Measurements from ENCODE around the gene ANKRD63.

ANKRD63 gene

DNA sequence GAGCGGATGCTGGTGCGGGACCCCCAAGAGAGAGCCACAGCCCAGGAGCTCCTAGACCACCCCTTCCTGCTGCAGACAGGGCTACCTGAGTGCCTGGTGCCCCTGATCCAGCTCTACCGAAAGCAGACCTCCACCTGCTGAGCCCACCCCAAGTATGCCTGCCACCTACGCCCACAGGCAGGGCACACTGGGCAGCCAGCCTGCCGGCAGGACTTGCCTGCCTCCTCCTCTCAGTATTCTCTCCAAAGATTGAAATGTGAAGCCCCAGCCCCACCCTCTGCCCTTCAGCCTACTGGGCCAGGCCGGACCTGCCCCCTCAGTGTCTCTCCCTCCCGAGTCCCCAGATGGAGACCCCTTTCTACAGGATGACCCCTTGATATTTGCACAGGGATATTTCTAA is 6.9 kb downstream of the ANKRD63 start:
- no peak for ATAC-seq
- TF ChIP-seq CSDC2 (CRISPR knock-in tag; IDR thresholded peaks at IDR 0.05) (no peak), BACH2 (CRISPR knock-in tag; IDR thresholded peaks at IDR 0.05; ENCODE audit: borderline replicate concordance) (no peak), TOX (CRISPR knock-in tag; IDR thresholded peaks at IDR 0.05; ENCODE audit: borderline replicate concordance) (no peak), ZFP30 (CRISPR knock-in tag; IDR thresholded peaks at IDR 0.05) (no peak), ISL1 (CRISPR knock-in tag; IDR thresholded peaks at IDR 0.05) (no peak), ZNF70 (CRISPR knock-in tag; IDR thresholded peaks at IDR 0.05) (no peak)
- TF ChIP-seq, protein P1, sequence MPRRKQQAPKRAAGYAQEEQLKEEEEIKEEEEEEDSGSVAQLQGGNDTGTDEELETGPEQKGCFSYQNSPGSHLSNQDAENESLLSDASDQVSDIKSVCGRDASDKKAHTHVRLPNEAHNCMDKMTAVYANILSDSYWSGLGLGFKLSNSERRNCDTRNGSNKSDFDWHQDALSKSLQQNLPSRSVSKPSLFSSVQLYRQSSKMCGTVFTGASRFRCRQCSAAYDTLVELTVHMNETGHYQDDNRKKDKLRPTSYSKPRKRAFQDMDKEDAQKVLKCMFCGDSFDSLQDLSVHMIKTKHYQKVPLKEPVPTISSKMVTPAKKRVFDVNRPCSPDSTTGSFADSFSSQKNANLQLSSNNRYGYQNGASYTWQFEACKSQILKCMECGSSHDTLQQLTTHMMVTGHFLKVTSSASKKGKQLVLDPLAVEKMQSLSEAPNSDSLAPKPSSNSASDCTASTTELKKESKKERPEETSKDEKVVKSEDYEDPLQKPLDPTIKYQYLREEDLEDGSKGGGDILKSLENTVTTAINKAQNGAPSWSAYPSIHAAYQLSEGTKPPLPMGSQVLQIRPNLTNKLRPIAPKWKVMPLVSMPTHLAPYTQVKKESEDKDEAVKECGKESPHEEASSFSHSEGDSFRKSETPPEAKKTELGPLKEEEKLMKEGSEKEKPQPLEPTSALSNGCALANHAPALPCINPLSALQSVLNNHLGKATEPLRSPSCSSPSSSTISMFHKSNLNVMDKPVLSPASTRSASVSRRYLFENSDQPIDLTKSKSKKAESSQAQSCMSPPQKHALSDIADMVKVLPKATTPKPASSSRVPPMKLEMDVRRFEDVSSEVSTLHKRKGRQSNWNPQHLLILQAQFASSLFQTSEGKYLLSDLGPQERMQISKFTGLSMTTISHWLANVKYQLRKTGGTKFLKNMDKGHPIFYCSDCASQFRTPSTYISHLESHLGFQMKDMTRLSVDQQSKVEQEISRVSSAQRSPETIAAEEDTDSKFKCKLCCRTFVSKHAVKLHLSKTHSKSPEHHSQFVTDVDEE (CRISPR knock-in tag; IDR thresholded peaks at IDR 0.05), result no peak
- TF ChIP-seq, protein P2, sequence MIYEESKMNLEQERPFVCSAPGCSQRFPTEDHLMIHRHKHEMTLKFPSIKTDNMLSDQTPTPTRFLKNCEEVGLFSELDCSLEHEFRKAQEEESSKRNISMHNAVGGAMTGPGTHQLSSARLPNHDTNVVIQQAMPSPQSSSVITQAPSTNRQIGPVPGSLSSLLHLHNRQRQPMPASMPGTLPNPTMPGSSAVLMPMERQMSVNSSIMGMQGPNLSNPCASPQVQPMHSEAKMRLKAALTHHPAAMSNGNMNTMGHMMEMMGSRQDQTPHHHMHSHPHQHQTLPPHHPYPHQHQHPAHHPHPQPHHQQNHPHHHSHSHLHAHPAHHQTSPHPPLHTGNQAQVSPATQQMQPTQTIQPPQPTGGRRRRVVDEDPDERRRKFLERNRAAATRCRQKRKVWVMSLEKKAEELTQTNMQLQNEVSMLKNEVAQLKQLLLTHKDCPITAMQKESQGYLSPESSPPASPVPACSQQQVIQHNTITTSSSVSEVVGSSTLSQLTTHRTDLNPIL (CRISPR knock-in tag; IDR thresholded peaks at IDR 0.05; ENCODE audit: low read depth), result no peak

DNA sequence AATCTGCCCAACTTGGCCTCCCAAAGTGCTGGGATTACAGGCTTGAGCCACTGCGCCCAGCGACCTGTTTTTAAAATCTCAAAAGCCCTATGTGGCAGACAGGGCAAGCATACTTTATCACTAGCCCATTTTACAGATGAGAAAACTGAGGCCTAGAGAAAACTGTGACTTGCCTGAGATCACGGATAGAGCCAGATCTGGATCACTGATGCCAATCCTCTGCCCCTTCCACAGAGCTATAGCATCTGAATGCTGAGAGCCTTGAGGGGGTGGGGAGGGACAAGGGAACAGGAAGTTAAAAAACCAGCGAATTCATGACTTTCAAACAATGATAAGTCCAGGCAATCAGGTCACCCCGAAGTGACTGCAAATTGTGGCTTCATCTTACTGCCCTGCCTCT is 7.3 kb downstream of the ANKRD63 start:
- TF ChIP-seq TCF4 (CRISPR knock-in tag; IDR thresholded peaks at IDR 0.05; ENCODE audit: borderline replicate concordance) (no peak), ZNF565 (CRISPR knock-in tag; conservative IDR thresholded peaks at IDR 0.05; ENCODE audit: low read depth) (no peak), ZC3H10 (CRISPR knock-in tag; IDR thresholded peaks at IDR 0.05) (no peak), OSR1 (CRISPR knock-in tag; IDR thresholded peaks at IDR 0.05) (no peak), PPARA (CRISPR knock-in tag; IDR thresholded peaks at IDR 0.05; ENCODE audit: borderline replicate concordance) (no peak), ZNF8 (CRISPR knock-in tag; IDR thresholded peaks at IDR 0.05) (no peak), ZFP30 (CRISPR knock-in tag; IDR thresholded peaks at IDR 0.05) (no peak), ISL1 (CRISPR knock-in tag; IDR thresholded peaks at IDR 0.05) (no peak), ZNF70 (CRISPR knock-in tag; IDR thresholded peaks at IDR 0.05) (no peak), SNAI2 (CRISPR knock-in tag; IDR thresholded peaks at IDR 0.05) (no peak), CSDC2 (CRISPR knock-in tag; IDR thresholded peaks at IDR 0.05) (no peak)
- TF ChIP-seq, protein P1 (CRISPR knock-in tag; IDR thresholded peaks at IDR 0.05), result no peak
- TF ChIP-seq, protein P3, sequence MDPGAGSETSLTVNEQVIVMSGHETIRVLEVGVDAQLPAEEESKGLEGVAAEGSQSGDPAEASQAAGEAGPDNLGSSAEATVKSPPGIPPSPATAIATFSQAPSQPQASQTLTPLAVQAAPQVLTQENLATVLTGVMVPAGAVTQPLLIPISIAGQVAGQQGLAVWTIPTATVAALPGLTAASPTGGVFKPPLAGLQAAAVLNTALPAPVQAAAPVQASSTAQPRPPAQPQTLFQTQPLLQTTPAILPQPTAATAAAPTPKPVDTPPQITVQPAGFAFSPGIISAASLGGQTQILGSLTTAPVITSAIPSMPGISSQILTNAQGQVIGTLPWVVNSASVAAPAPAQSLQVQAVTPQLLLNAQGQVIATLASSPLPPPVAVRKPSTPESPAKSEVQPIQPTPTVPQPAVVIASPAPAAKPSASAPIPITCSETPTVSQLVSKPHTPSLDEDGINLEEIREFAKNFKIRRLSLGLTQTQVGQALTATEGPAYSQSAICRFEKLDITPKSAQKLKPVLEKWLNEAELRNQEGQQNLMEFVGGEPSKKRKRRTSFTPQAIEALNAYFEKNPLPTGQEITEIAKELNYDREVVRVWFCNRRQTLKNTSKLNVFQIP (CRISPR knock-in tag; IDR thresholded peaks at IDR 0.05; ENCODE audit: borderline replicate concordance, low read depth), result no peak
- no peak for ATAC-seq

DNA sequence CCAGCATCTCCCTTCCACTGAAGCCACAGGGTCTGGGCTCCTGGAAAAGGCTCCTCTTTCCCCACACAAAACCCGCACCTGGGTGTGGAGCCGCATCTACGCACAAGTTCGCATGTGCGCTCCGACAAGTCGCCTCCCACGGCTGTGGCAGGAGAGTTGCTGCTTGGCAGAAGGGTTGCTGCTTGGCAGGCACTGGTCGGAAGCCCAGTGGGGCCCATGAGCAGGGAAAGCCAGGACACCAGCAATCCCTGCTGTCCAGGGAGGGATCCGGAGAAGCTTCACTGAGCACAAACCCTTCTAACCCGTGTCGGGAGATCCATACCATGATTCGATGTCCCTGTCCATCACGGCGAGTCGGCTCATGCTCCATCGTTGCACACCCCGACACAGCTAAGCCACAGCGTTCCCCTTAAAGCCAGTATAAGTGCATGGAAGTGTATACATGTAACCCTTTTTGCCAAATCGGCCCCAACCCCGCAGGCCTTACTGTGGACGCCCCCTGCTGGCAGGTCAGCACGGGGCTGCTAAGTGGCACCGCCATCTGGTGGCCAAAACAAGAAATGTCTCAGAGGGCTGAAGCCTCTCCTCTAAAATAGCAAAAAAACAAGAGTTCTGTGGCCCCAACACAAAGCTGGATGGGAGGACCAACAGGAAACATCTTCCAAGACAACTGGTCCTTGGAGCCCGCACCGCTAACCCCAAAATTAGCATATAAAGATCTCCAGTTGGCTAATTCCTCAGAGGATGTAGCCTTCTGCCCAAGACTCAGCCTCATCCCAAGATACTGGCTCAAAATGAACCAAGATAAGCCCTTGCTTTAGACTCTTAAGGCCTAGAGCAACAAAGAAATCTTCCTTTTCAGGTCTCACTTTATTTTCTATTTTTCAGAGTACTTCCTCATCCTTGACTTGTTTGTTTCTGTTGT is 8.3 kb downstream of the ANKRD63 start:
- TF ChIP-seq ZNF8 (CRISPR knock-in tag; IDR thresholded peaks at IDR 0.05), result no peak
- no peak for TF ChIP-seq ZC3H10 (CRISPR knock-in tag; IDR thresholded peaks at IDR 0.05)
- TF ChIP-seq GLIS3 (CRISPR knock-in tag; IDR thresholded peaks at IDR 0.05), result no peak
- peak; percentile 70 for ATAC-seq

DNA sequence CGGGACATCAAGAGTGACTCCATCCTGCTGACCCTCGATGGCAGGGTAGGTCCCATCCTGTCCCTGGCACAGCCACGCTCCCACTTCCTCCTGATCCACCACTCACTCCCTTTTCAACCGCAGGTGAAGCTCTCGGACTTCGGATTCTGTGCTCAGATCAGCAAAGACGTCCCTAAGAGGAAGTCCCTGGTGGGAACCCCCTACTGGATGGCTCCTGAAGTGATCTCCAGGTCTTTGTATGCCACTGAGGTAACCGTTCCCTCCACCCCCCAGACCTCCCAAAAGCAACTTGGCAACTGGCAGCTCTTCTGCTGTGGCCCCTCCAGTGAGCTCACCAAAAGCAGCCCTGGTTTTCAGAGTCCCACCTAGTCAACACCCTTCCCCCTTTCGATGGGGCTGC is 9.4 kb downstream of the ANKRD63 start:
- ATAC-seq, result no peak
- TF ChIP-seq ARNTL (CRISPR knock-in tag; IDR thresholded peaks at IDR 0.05; ENCODE audit: borderline replicate concordance, low read depth) (no peak), ESRRG (CRISPR knock-in tag; IDR thresholded peaks at IDR 0.05) (no peak), ZC3H10 (CRISPR knock-in tag; IDR thresholded peaks at IDR 0.05) (no peak), ZNF70 (CRISPR knock-in tag; IDR thresholded peaks at IDR 0.05) (no peak), TCF4 (CRISPR knock-in tag; IDR thresholded peaks at IDR 0.05; ENCODE audit: borderline replicate concordance) (no peak), CSDC2 (CRISPR knock-in tag; IDR thresholded peaks at IDR 0.05) (no peak), ZNF565 (CRISPR knock-in tag; conservative IDR thresholded peaks at IDR 0.05; ENCODE audit: low read depth) (no peak)
- TF ChIP-seq, protein P4, sequence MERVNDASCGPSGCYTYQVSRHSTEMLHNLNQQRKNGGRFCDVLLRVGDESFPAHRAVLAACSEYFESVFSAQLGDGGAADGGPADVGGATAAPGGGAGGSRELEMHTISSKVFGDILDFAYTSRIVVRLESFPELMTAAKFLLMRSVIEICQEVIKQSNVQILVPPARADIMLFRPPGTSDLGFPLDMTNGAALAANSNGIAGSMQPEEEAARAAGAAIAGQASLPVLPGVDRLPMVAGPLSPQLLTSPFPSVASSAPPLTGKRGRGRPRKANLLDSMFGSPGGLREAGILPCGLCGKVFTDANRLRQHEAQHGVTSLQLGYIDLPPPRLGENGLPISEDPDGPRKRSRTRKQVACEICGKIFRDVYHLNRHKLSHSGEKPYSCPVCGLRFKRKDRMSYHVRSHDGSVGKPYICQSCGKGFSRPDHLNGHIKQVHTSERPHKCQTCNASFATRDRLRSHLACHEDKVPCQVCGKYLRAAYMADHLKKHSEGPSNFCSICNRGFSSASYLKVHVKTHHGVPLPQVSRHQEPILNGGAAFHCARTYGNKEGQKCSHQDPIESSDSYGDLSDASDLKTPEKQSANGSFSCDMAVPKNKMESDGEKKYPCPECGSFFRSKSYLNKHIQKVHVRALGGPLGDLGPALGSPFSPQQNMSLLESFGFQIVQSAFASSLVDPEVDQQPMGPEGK (CRISPR knock-in tag; IDR thresholded peaks at IDR 0.05; ENCODE audit: borderline replicate concordance), result no peak
- TF ChIP-seq, protein P5, sequence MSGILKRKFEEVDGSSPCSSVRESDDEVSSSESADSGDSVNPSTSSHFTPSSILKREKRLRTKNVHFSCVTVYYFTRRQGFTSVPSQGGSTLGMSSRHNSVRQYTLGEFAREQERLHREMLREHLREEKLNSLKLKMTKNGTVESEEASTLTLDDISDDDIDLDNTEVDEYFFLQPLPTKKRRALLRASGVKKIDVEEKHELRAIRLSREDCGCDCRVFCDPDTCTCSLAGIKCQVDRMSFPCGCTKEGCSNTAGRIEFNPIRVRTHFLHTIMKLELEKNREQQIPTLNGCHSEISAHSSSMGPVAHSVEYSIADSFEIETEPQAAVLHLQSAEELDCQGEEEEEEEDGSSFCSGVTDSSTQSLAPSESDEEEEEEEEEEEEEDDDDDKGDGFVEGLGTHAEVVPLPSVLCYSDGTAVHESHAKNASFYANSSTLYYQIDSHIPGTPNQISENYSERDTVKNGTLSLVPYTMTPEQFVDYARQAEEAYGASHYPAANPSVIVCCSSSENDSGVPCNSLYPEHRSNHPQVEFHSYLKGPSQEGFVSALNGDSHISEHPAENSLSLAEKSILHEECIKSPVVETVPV (CRISPR knock-in tag; IDR thresholded peaks at IDR 0.05), result no peak
- TF ChIP-seq, protein P2 (CRISPR knock-in tag; IDR thresholded peaks at IDR 0.05; ENCODE audit: low read depth), result no peak

Measured in SK-N-SH treated with all-trans-retinoic acid at 6 μM for 48 hours (cell line).